PC-3 (cell line): ENCODE measurements around the gene SFXN4. TPM values are rescaled to one million over a fixed set of nuclear protein-coding genes. Genes with fewer than 3 reads are reported as not detected.

Experiments
- ATAC-seq: fragments of 200-7000 bp; cut with Tn5 transposase; 2 replicates; pipeline ENCODE4 v1.9.1; 2020; ENCODE audit warnings: mild to moderate bottlenecking, moderate library complexity
- BruUV-seq: library from RNA; stranded (reverse); fragments of 400-500 nt; replicated peaks from 2 replicates; lab custom pipeline; 2021; lab: Mats Ljungman, UMichigan
- CTCF ChIA-PET: fragments of 300-600 bp; sonication (Branson Sonifier 250); formaldehyde crosslinking; loops from one replicate; lab custom pipeline; 2022; ENCODE audit warnings: antibody characterized with exemption; lab: Charles Lee
- POLR2A ChIA-PET: fragments of 300-600 bp; sonication (Branson Sonifier 250); formaldehyde crosslinking; loops from one replicate; lab custom pipeline; 2022; ENCODE audit warnings: antibody characterized with exemption; ENCODE audit not compliant: unreplicated experiment; lab: Charles Lee
- DNase-seq: peaks from one replicate; pipeline ENCODE4 v3.0.0-alpha.2; 2015
- H2AFZ ChIP-seq: fragments of 300-600 bp; sonication (generic); 2 replicates; pipeline ENCODE4 v1.6.0; 2016; ENCODE audit warnings: antibody characterized with exemption, low read length
- H3F3A ChIP-seq: fragments of 300-600 bp; sonication (generic); one replicate; pipeline ENCODE4 v1.6.0; 2017; ENCODE audit warnings: antibody characterized with exemption, low read length, control low read depth, mild to moderate bottlenecking; ENCODE audit not compliant: unreplicated experiment
- H3K27ac ChIP-seq: fragments of 300-600 bp; sonication (generic); 2 replicates; pipeline ENCODE4 v1.5.1; 2016; ENCODE audit warnings: mild to moderate bottlenecking, low read length
- H3K27me3 ChIP-seq: fragments of 300-600 bp; sonication (generic); 2 replicates; pipeline ENCODE4 v1.6.1; 2016; ENCODE audit warnings: low read length, mixed read lengths
- H3K36me3 ChIP-seq: fragments of 300-600 bp; sonication (generic); 2 replicates; pipeline ENCODE4 v1.6.1; 2016; ENCODE audit warnings: low read depth, mixed run types, low read length, mixed read lengths
- H3K4me1 ChIP-seq: fragments of 300-600 bp; sonication (generic); 2 replicates; pipeline ENCODE4 v1.5.1; 2016; ENCODE audit warnings: low read length; ENCODE audit not compliant: insufficient read depth
- H3K4me2 ChIP-seq: fragments of 300-600 bp; sonication (generic); 2 replicates; pipeline ENCODE4 v1.6.0; 2016; ENCODE audit warnings: low read length
- H3K4me3 ChIP-seq: fragments of 300-600 bp; sonication (generic); 2 replicates; pipeline ENCODE4 v1.5.1; 2016; ENCODE audit warnings: mild to moderate bottlenecking, low read length, mixed read lengths
- H3K79me2 ChIP-seq: fragments of 300-600 bp; sonication (generic); 2 replicates; pipeline ENCODE4 v1.6.1; 2017; ENCODE audit warnings: low read length, mixed read lengths
- H3K9ac ChIP-seq: fragments of 300-600 bp; sonication (generic); 2 replicates; pipeline ENCODE4 v1.6.0; 2016; ENCODE audit warnings: mild to moderate bottlenecking, low read length
- H3K9me2 ChIP-seq: fragments of 300-600 bp; sonication (generic); replicated peaks from 2 replicates; pipeline ENCODE4 v1.6.1; 2016; ENCODE audit warnings: mixed run types, low read length, mixed read lengths
- H3K9me3 ChIP-seq: fragments of 300-600 bp; sonication (generic); 2 replicates; pipeline ENCODE4 v1.6.1; 2016; ENCODE audit warnings: low read length, mixed read lengths
- H4K20me1 ChIP-seq: fragments of 300-600 bp; sonication (generic); 2 replicates; pipeline ENCODE4 v1.6.1; 2016; ENCODE audit warnings: low read length, mixed read lengths
- CTCF ChIP-seq: fragments of 300-600 bp; sonication (generic); conservative IDR thresholded peaks from 2 replicates; pipeline ENCODE4 v1.5.1; 2017; ENCODE audit warnings: antibody characterized with exemption, low read depth, mild to moderate bottlenecking, low read length
- EZH2 ChIP-seq: fragments of 300-600 bp; sonication (generic); IDR thresholded peaks from one replicate; pipeline ENCODE4 v1.6.1; 2017; ENCODE audit warnings: antibody characterized with exemption, mild to moderate bottlenecking, low read length; ENCODE audit not compliant: unreplicated experiment
- EZH2phosphoT487 ChIP-seq: fragments of 300-600 bp; sonication (generic); IDR thresholded peaks from 2 replicates; pipeline ENCODE4 v1.6.1; 2018; ENCODE audit warnings: mild to moderate bottlenecking, antibody characterized with exemption, low read length, borderline replicate concordance
- intact Hi-C: fragments of 100-400 bp; cut with micrococcal nuclease; formaldehyde crosslinking; loops from 2 replicates; pipeline ENCODE4 v1.9.0; 2023
- total RNA-seq: library from RNA; depleted of rRNA; stranded (reverse); fragments of >200 nt; gene quantifications from 2 replicates; pipeline ENCODE4 v1.2.3, GENCODE V29; 2014

The SFXN4 gene
- total RNA-seq, 1 experiment from 2014 or later = 32.8 TPM

- Histone ChIP-seq H3K4me2 (peak overlapping the region; percentile 99), H3K27me3 (no peaks in the 10 kb centered on the region), H2AFZ (no peak overlapping the region), H3K9me3 (no peaks in the 10 kb centered on the region), H3K79me2 (peaks cover 19% of the 10 kb centered on the region), H3K36me3 (no peaks in the 10 kb centered on the region), H4K20me1 (no peaks in the 10 kb centered on the region), H3K9ac (peak overlapping the region; percentile 72), H3F3A (no peaks in the 10 kb centered on the region), H3K4me1 (peaks cover 16% of the 10 kb centered on the region), H3K4me3 (peak overlapping the region; percentile 91), H3K9me2 (no peaks in the 10 kb centered on the region), H3K27ac (no peak overlapping the region)
- no peak for DNase-seq
- no peak for ATAC-seq
- CTCF ChIA-PET = no interaction called here
- intact Hi-C loops = loop anchor here (2.0 kb wide), 1 partner anchor 24 kb away; the partner anchor contains the start of gene EIF3A
- TF ChIP-seq EZH2 = no peak
- TF ChIP-seq EZH2phosphoT487 = no peak
- no peak for TF ChIP-seq CTCF
- POLR2A ChIA-PET = no interaction called here
- TSS peak; percentile 55 for BruUV-seq
Measured at GRCh38 chr10:119105155-119105554, 60.4 kb downstream of the SFXN4 start.

GRCh38 chr10:119104654-119105015 is 60.9 kb downstream of the SFXN4 start:
- peaks cover 19% of the 10 kb centered on the region for H3K79me2 ChIP-seq
- no peaks in the 10 kb centered on the region for H3K9me3 ChIP-seq
- ATAC-seq (peak; percentile 23), DNase-seq (no peak)
- H3K4me3 ChIP-seq = peak overlapping the region; percentile 91
- H3K4me2 ChIP-seq = peak overlapping the region; percentile 99
- intact Hi-C loops = loop anchor here (2.0 kb wide), 1 partner anchor 24 kb away; the partner anchor contains the start of gene EIF3A
- POLR2A ChIA-PET = interaction anchor here (0.7 kb wide), 1 partner anchor 104 kb away, joined by 6 read pairs; no protein-coding TSS in a partner anchor
- H4K20me1 ChIP-seq = no peaks in the 10 kb centered on the region
- no peak for TF ChIP-seq EZH2phosphoT487
- TF ChIP-seq EZH2 = no peak
- no peak for TF ChIP-seq CTCF
- H3K4me1 ChIP-seq = peaks cover 16% of the 10 kb centered on the region
- peak overlapping the region; percentile 55; the same call in 1 of the 2 replicates for H2AFZ ChIP-seq
- H3K27me3 ChIP-seq = no peaks in the 10 kb centered on the region
- no peaks in the 10 kb centered on the region for H3K36me3 ChIP-seq
- H3K9me2 ChIP-seq = no peaks in the 10 kb centered on the region
- peak overlapping the region; percentile 72 for H3K9ac ChIP-seq
- BruUV-seq = no TSS peak
- H3F3A ChIP-seq = no peaks in the 10 kb centered on the region
- H3K27ac ChIP-seq = no peak overlapping the region
- CTCF ChIA-PET = no interaction called here

- TF ChIP-seq CTCF = no peak
- TF ChIP-seq EZH2 = no peak
- no peak for TF ChIP-seq EZH2phosphoT487
- intact Hi-C loops = loop anchor here (2.0 kb wide), 1 partner anchor 23 kb away; the partner anchor contains the start of gene EIF3A
- Histone ChIP-seq H3K9me3 (no peaks in the 10 kb centered on the region), H3K36me3 (no peaks in the 10 kb centered on the region), H3K4me3 (peak within 1 kb of the TSS; percentile 91), H3K9me2 (no peaks in the 10 kb centered on the region), H3K4me2 (peak within 1 kb of the TSS; percentile 99), H3K9ac (peak within 1 kb of the TSS; percentile 72), H2AFZ (peak within 1 kb of the TSS; percentile 55; the same call in 1 of the 2 replicates), H3K27ac (no peak within 1 kb of the TSS), H3F3A (no peaks in the 10 kb centered on the region), H3K79me2 (peaks cover 19% of the 10 kb centered on the region), H4K20me1 (no peaks in the 10 kb centered on the region), H3K27me3 (no peaks in the 10 kb centered on the region), H3K4me1 (peaks cover 16% of the 10 kb centered on the region)
- DNase-seq = peak; percentile 56
- peak; percentile 79 for ATAC-seq
- no TSS peak for BruUV-seq
- CTCF ChIA-PET = interaction anchor here (0.6 kb wide), 1 partner anchor 105 kb away, joined by 3 read pairs; no protein-coding TSS in a partner anchor
- POLR2A ChIA-PET = interaction anchor here (0.6 to 0.7 kb wide), 2 partner anchors 13 to 105 kb away, joined by 4 to 6 read pairs; no protein-coding TSS in a partner anchor
Measured at GRCh38 chr10:119103903-119104653, 61.4 kb downstream of the SFXN4 start, which contains the start of gene DENND10. DENND10 (plus strand) TSS chr10:119104113; CDS start chr10:119104143, 30 bp downstream.
